ENCODE results near the gene TXLNB.

- TF ChIP-seq POLR2A (IDR thresholded peaks at IDR 0.05; ENCODE audit: insufficient read depth in 1 of 2, low read depth in 2 of 2, low read length in 2 of 2) (no peak), TAF1 (CRISPR knock-in tag; IDR thresholded peaks at IDR 0.05) (no peak), CTCF (CRISPR knock-in tag; IDR thresholded peaks at IDR 0.05) (no peak), ZNF687 (CRISPR knock-in tag; IDR thresholded peaks at IDR 0.05) (no peak), E2F2 (CRISPR knock-in tag; IDR thresholded peaks at IDR 0.05; ENCODE audit: borderline replicate concordance) (no peak), EZH2 (conservative IDR thresholded peaks at IDR 0.05; ENCODE audit: low read depth, low read length) (no peak), ZNF362 (CRISPR knock-in tag; IDR thresholded peaks at IDR 0.05; ENCODE audit: borderline replicate concordance) (no peak), MXD1 (CRISPR knock-in tag; IDR thresholded peaks at IDR 0.05) (no peak), EP300 (IDR thresholded peaks at IDR 0.05; ENCODE audit: low read depth in 2 of 2, low read length in 2 of 2) (no peak), EP300 (CRISPR knock-in tag; IDR thresholded peaks at IDR 0.05; ENCODE audit: borderline replicate concordance) (no peak), RAD21 (CRISPR knock-in tag; IDR thresholded peaks at IDR 0.05) (no peak), MXI1 (IDR thresholded peaks at IDR 0.05; ENCODE audit: borderline replicate concordance, low read depth, low read length) (no peak), HDAC2 (CRISPR knock-in tag; IDR thresholded peaks at IDR 0.05) (no peak), SIN3A (IDR thresholded peaks at IDR 0.05; ENCODE audit: borderline replicate concordance, low read depth, low read length) (no peak)
These were observed 55.7 kb downstream of the TXLNB start for GRCh38 chr6:139236105-139236504.

Data from HepG2 (cell line).